NCI-H2081 (cell line): Measurements from ENCODE around the gene TMEM135.

Experiments used
- DNase-seq, 2 experiments: peaks; one replicate each; lab custom pipeline; 2025; lab: John Stamatoyannopoulos, UW

The TMEM135 gene

DNA sequence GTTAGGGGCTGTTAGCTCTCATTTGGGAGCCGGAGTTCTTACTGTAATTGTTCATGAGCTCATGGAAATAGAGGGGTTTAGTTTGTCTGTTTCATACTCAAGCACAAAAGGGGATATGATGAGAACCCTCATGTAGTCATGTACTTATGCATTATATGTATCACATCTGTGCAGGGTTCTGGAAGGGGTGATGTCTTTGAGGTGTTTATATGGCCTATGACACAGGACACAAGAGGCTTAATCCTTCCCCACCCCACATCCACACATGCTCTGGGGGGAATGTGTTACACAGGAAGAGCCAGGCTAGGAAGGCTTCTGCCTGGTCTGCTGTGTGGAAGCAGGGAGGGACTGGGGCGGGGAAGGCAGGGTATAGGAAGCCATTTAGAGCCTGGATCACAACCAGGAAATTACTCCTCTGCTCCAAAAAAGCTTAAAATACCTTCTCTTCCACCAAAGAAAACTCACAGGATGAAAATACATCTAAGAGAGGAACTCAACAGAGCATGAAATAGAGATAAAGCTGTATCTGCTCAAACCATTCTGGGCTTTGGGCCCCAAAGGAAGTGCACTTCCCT is 316.1 kb downstream of the TMEM135 start:
- DNase-seq, result peak in 1 of 2 experiments; percentile 48

DNA sequence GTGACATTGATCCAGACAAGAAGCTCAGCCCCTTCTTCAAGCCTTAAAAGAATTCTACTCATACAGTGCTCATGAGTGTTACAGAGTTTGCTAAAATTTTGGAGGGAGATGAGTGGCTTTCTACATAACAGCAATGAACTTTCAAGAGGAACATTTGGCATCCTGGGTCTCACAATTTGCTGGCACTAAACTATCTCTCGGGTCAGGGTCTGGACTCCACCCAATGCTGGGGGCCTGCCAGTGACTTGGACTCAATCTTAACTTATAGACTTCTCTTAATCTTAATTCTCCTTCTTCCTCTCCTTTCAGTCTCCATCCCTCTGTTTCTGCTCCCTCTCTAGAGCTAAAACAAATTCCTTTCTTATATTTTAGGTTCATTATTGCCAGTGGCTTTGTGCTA is 317.9 kb downstream of the TMEM135 start:
- DNase-seq, result no peak

GRCh38 chr11:87356428-87356827 is 318.7 kb downstream of the TMEM135 start:
- DNase-seq, result peak; percentile 72 to 91

DNA sequence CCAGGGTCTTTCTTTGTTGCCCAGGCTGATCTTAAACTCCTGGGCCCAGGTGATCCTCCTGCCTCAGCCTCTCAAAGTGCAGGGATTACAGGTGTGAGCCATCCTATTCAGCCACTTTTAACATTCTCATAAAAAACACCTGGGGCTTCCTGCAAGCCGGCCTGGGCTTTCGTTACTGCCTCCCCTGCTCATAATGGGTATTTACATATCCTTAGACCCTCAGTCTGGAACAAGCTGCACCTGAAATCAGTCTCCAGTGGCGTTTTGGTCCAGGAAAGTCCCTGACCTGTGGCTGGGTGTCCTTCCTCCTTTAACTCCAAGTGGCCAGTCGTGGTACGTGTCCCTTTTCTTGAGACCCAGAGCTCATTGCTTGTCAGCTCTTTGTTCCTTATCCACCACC is 320.7 kb downstream of the TMEM135 start:
- no peak for DNase-seq

DNA sequence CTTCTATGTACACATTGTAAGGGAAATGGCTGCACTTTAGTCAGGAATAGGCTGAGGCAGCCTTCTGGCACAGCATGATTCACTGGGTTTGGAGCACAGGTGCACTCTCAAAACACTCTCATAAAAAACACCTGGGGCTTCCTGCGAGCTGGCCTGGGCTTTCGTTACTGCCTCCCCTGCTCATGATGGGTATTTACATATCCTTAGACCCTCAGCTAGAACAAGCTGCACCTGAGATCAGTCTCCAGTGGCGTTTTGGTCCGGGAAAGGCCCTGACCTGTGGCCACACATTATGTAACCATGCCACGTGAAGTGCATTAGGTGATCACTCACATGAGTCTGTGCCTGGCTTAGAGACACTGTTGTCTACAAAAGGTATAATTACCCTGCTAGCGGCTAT is 321.7 kb downstream of the TMEM135 start:
- peak; percentile 61 to 91 for DNase-seq

GRCh38 chr11:87361891-87362290 is 324.2 kb downstream of the TMEM135 start:
- no peak for DNase-seq

DNA sequence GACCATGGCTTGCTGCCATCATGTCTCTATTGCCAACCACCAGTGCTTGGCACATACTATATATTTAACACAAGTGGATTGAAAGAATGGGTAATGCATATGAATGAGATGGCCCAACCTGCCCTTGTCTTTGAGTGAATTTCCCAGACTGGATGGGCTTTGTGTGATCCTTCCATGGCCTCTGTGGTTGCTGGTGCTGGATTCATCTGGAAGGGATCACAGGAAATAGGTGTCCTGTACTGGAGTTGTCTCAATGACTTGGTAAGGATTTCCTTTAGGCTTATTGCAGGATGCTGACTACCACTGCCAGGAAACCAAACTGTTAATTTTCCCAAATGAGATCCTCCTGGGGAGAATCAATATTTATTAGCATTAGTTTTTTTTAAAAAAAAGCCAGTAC is 328.6 kb downstream of the TMEM135 start:
- no peak for DNase-seq

GRCh38 chr11:87366763-87367405 is 329.1 kb downstream of the TMEM135 start:
- no peak for DNase-seq

DNA sequence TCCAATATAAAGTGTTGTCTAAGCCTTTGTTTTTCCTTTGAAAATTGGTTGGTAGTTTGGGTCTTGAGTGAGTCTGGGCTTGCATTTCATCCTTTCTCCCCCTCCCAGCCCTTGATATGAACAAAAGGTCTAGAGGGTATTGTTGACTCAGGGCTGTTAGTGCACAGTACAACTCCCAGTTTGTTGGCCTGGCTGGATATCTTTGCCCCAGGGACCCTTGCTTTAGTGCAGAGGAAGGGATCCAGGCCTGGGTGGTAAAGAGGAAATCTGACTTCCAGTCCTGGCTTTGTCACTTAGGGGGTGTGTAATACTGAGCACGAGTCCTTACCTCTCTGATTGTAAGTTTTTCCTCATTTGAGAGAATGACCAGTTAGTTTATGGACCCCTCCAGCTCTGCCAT is 330.4 kb downstream of the TMEM135 start:
- DNase-seq, result no peak

DNA sequence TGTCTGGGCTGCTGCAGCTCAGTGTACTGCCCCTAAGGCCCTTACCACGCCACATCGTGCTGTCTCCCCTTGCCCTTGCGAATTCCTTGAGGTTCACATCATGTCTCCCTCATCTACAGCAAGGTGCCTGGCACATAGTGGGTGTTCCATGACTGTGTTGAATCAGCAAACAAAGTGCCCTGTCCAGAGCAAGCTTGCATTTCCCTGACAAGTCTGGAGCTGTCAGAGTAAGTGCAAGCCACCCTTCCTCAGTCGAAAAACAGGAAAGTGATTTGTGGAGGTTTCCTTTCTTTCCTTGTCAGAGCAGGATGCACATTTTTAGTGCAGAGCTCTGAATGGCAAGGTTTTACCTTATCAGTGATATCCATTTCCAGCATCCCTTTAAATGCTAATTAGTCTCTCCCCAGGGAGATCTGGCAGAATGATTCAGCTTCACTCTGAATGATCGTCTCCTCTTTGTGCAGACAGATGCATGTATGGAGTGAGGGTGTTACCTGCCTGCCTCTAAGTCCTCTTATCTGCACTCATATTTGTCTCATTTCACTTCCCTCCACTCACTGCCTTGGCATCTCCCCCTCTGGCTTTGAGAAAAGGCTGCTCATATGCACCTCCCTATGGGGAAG is 331.2 kb downstream of the TMEM135 start:
- peak; percentile 8 to 54 for DNase-seq

DNA sequence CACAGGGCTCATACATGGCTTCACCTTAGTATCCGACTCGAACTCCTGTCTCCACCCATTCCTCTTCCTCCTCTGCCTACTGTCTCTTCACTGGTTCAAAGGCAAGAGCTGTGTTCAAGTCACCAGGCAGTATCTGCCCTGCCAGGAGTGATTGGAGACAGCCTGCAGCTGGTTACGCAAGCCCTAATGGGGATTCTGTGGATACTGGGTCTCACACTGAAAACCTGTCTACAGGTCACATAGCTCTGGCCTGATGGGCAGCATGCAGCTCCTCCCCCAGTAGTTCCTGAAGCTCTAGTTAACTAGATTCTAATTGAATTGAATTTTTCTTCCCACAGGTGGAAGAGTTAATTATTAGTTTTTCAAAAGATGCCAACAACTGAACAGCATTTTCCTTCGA is 332.2 kb downstream of the TMEM135 start:
- DNase-seq, result no peak

DNA sequence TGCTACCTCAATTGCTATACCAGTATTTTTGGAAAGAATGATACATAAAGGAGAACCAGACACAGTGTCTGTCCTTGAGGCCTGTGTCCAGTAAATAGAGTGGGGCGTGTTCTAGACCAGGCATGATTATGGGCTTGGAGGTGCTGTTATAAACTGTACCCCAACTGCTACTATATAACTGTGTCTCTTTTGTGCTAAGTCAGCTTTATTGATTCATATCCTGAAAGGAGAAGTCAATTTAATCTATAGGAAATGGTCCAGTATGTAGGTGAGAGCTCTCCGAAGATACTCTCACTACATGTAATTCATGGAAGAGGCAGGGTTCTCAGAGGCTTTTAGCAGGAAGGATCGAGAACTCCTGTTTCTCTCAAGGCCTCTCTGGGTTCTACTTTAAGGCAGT is 334.3 kb downstream of the TMEM135 start:
- DNase-seq, result no peak
